ENCODE data around the gene PNPLA8.
A peak's percentile ranks its signal among the peaks of the same experiment; 100 is the strongest.

DNA sequence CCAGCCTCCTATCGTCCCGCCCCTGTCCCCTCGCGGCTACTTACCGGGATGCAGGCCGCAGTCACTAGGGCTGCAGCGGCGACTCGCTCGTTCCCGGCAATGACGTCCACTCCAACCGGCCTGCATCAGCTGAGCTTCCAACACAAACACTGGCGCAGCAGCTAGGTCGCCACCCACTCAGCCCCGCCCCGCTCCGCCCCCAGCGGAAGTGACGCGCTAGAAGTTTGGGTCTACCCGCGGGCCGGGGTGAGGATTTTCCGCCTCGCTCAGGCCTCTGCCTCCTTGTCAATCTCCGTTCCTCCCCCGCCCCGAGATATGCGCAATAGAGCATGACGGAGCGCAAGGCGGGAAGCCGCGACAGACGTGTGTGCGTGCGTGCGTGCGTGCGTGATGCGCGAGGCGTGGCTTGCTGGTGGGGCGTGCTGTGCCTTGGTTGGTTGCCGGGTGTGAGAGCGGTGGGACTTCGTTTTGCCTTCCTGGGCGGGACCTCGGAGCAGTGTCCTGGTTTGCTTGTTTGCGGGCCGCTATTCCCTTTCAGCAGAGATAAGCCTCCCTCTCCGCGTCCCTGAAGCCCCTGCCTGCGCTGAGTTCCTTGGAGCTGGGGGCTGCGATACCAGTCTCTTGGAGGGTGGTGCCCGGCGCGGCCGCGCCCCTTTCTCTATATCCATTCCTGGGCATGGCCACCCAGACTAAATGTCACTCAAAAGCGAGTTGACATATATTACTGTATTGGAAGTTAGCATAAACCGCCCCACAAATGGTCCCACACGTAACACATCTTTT lies at the start of gene PNPLA8:
- TF ChIP-seq, protein P1, sequence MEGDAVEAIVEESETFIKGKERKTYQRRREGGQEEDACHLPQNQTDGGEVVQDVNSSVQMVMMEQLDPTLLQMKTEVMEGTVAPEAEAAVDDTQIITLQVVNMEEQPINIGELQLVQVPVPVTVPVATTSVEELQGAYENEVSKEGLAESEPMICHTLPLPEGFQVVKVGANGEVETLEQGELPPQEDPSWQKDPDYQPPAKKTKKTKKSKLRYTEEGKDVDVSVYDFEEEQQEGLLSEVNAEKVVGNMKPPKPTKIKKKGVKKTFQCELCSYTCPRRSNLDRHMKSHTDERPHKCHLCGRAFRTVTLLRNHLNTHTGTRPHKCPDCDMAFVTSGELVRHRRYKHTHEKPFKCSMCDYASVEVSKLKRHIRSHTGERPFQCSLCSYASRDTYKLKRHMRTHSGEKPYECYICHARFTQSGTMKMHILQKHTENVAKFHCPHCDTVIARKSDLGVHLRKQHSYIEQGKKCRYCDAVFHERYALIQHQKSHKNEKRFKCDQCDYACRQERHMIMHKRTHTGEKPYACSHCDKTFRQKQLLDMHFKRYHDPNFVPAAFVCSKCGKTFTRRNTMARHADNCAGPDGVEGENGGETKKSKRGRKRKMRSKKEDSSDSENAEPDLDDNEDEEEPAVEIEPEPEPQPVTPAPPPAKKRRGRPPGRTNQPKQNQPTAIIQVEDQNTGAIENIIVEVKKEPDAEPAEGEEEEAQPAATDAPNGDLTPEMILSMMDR (IDR thresholded peaks at IDR 0.05; ENCODE audit: extremely low read depth in 1 of 2, insufficient read depth in 1 of 2, low read depth in 1 of 2, low read length in 2 of 2) = no peak
- peak; percentile 82 for TF ChIP-seq POLR2AphosphoS5 (IDR thresholded peaks at IDR 0.05; ENCODE audit: insufficient read depth, low read depth, low read length)
- TF ChIP-seq POLR2A (IDR thresholded peaks at IDR 0.05; ENCODE audit: low read depth, low read length) = peak; percentile 82
- no peak for TF ChIP-seq MYC (IDR thresholded peaks at IDR 0.05; ENCODE audit: low read depth, low read length)

Data from endothelial cell of umbilical vein (primary cell).